PC-3 (cell line): ENCODE data around the gene TLR5.

Experiments used
- EZH2 ChIP-seq: fragments of 300-600 bp; sonication (generic); IDR thresholded peaks from one replicate; pipeline ENCODE4 v1.6.1; 2017; ENCODE audit warnings: antibody characterized with exemption, mild to moderate bottlenecking, low read length; ENCODE audit not compliant: unreplicated experiment
- EZH2phosphoT487 ChIP-seq: fragments of 300-600 bp; sonication (generic); IDR thresholded peaks from 2 replicates; pipeline ENCODE4 v1.6.1; 2018; ENCODE audit warnings: mild to moderate bottlenecking, antibody characterized with exemption, low read length, borderline replicate concordance
- TF ChIP-seq, protein P1 (sequence below): fragments of 300-600 bp; sonication (generic); conservative IDR thresholded peaks from 2 replicates; pipeline ENCODE4 v1.5.1; 2017; ENCODE audit warnings: antibody characterized with exemption, low read depth, mild to moderate bottlenecking, low read length

DNA sequence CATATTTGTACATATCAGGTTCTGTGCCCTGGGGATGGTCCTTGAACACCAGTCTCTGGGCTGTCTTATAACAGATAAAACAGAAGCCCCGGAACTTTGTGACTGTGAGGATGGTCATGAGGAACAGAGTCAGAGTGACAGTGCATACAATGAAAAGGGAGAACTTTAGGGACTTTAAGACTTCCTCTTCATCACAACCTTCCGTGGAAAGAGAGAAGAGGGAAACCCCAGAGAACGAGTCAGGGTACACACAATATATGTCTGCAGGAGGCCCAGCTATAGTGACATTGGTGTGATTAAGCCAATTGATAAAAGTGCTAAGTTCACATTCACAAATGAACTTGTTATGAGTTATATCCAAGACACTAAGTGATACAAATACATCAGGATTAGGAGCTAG, 32.1 kb downstream of the TLR5 start:
- TF ChIP-seq, protein P1, sequence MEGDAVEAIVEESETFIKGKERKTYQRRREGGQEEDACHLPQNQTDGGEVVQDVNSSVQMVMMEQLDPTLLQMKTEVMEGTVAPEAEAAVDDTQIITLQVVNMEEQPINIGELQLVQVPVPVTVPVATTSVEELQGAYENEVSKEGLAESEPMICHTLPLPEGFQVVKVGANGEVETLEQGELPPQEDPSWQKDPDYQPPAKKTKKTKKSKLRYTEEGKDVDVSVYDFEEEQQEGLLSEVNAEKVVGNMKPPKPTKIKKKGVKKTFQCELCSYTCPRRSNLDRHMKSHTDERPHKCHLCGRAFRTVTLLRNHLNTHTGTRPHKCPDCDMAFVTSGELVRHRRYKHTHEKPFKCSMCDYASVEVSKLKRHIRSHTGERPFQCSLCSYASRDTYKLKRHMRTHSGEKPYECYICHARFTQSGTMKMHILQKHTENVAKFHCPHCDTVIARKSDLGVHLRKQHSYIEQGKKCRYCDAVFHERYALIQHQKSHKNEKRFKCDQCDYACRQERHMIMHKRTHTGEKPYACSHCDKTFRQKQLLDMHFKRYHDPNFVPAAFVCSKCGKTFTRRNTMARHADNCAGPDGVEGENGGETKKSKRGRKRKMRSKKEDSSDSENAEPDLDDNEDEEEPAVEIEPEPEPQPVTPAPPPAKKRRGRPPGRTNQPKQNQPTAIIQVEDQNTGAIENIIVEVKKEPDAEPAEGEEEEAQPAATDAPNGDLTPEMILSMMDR, result no peak
- TF ChIP-seq EZH2, result no peak
- TF ChIP-seq EZH2phosphoT487, result no peak
